Erythroblast (primary cell): ENCODE results near the gene RNASE12.

Experiments used
- GATA1 ChIP-seq: IDR thresholded peaks from 2 replicates; pipeline ENCODE4 v1.6.1; 2011; ENCODE audit warnings: low read depth, mild to moderate bottlenecking, control low read depth, low read length, moderate library complexity
- POLR2A ChIP-seq: IDR thresholded peaks from 2 replicates; pipeline ENCODE4 v1.6.1; 2011; ENCODE audit warnings: mild to moderate bottlenecking, low read length

DNA sequence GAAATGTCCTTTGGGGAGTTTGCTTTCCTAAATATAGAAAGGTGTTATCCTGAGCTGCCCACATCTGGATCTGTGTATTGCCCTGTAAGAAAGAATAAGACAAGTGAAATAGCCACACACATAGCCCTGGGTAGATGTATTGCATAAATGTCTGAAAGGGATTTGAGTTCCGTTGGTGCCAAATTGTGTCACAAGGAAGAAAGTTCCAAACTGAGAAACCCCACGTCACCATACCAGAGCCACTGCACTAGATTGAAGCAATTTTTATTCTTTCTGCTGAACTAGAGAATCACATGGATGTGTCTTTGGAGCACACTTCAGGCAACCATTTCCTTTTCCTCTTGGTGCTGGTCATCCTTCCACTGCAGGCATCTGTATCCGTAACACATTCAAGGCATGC, 35.3 kb downstream of the RNASE12 start:
- TF ChIP-seq POLR2A (no peak), GATA1 (no peak)
